WERI-Rb-1 (cell line): ENCODE data around the gene GRID1.

Experiments used
- DNase-seq: peaks from one replicate; pipeline ENCODE4 v3.0.0-alpha.2; 2020
- H3K27ac ChIP-seq: fragments of 250-450 bp; sonication (Bioruptor Pico); 2 replicates; pipeline ENCODE4 v1.5.1; 2020; ENCODE audit warnings: mild to moderate bottlenecking, moderate library complexity
- H3K27me3 ChIP-seq: fragments of 250-450 bp; sonication (Bioruptor Pico); 2 replicates; pipeline ENCODE4 v1.5.1; 2021; ENCODE audit warnings: mild to moderate bottlenecking, low read depth, moderate library complexity; ENCODE audit not compliant: insufficient read depth, severe bottlenecking
- H3K36me3 ChIP-seq: fragments of 250-450 bp; sonication (Bioruptor Pico); 2 replicates; pipeline ENCODE4 v1.5.1; 2020; ENCODE audit warnings: mild to moderate bottlenecking, moderate library complexity
- H3K4me3 ChIP-seq: 2 replicates; pipeline ENCODE4 v1.5.1; 2011; ENCODE audit warnings: low read depth, mild to moderate bottlenecking, control low read depth, low read length
- H3K9me3 ChIP-seq: fragments of 250-450 bp; sonication (Bioruptor Pico); 2 replicates; pipeline ENCODE4 v1.5.1; 2021; ENCODE audit warnings: mild to moderate bottlenecking, moderate library complexity; ENCODE audit not compliant: severe bottlenecking
- CTCF ChIP-seq: IDR thresholded peaks from 2 replicates; pipeline ENCODE4 v1.5.1; 2011; ENCODE audit warnings: low read depth, mild to moderate bottlenecking, control low read depth, inconsistent platforms, low read length

GRID1 gene

GRCh38 chr10:85888559-85888958 is 478.0 kb downstream of the GRID1 start:
- Histone ChIP-seq H3K9me3 (no peaks in the 10 kb centered on the region), H3K27ac (no peak overlapping the region), H3K4me3 (no peak overlapping the region), H3K36me3 (no peaks in the 10 kb centered on the region), H3K27me3 (peaks cover 2% of the 10 kb centered on the region)
- no peak for DNase-seq
- no peak for TF ChIP-seq CTCF

- H3K36me3 ChIP-seq = no peaks in the 10 kb centered on the region
- peaks cover 4% of the 10 kb centered on the region for H3K27me3 ChIP-seq
- no peak overlapping the region for H3K27ac ChIP-seq
- no peak for DNase-seq
- TF ChIP-seq CTCF = no peak
- no peaks in the 10 kb centered on the region for H3K9me3 ChIP-seq
- no peak overlapping the region for H3K4me3 ChIP-seq
Measured at GRCh38 chr10:85888004-85888403, 478.6 kb downstream of the GRID1 start.

GRCh38 chr10:85874208-85874607 is 492.4 kb downstream of the GRID1 start:
- no peak for DNase-seq
- Histone ChIP-seq H3K27me3 (no peaks in the 10 kb centered on the region), H3K36me3 (no peaks in the 10 kb centered on the region), H3K4me3 (no peak overlapping the region), H3K27ac (no peak overlapping the region), H3K9me3 (peaks cover 4% of the 10 kb centered on the region)
- no peak for TF ChIP-seq CTCF

GRCh38 chr10:85873063-85873462 is 493.5 kb downstream of the GRID1 start:
- DNase-seq = no peak
- Histone ChIP-seq H3K9me3 (peaks cover 4% of the 10 kb centered on the region), H3K27me3 (no peaks in the 10 kb centered on the region), H3K4me3 (no peak overlapping the region), H3K36me3 (no peaks in the 10 kb centered on the region), H3K27ac (no peak overlapping the region)
- TF ChIP-seq CTCF = no peak

GRCh38 chr10:85868627-85869499 is 497.7 kb downstream of the GRID1 start:
- no peaks in the 10 kb centered on the region for H3K9me3 ChIP-seq
- H3K27me3 ChIP-seq = no peaks in the 10 kb centered on the region
- H3K4me3 ChIP-seq = no peak overlapping the region
- no peak for TF ChIP-seq CTCF
- H3K27ac ChIP-seq = no peak overlapping the region
- no peak for DNase-seq
- H3K36me3 ChIP-seq = no peaks in the 10 kb centered on the region
